CD14-positive monocyte (primary cell): ENCODE data around the gene OBSCN. TPM values are rescaled to one million over a fixed set of nuclear protein-coding genes. Genes with fewer than 3 reads are reported as not detected.

Experiments used
- DNase-seq, 3 donors: peaks; one replicate each; pipeline ENCODE4 v3.0.0-alpha.2; 2011 to 2022
- H2AFZ ChIP-seq: 2 replicates; pipeline ENCODE4 v1.6.0; 2012; ENCODE audit warnings: mild to moderate bottlenecking, low read depth, low read length, inconsistent platforms; ENCODE audit not compliant: insufficient read depth, poor library complexity, severe bottlenecking
- H3K27ac ChIP-seq, 2 donors: 1 replicate in 1 of 2; 2 replicates in 1 of 2; pipeline ENCODE4 v1.5.1; 2012 to 2013; ENCODE audit warnings: low read length in 2 of 2, control low read depth in 1 of 2, inconsistent platforms in 1 of 2, low read depth in 1 of 2, mild to moderate bottlenecking in 1 of 2
- H3K27me3 ChIP-seq, 2 donors: one replicate each; pipeline versions ENCODE4 v1.6.0 to v1.6.1; 2011 to 2013; ENCODE audit warnings: low read length in 2 of 2; ENCODE audit not compliant: control insufficient read depth in 2 of 2, insufficient read depth in 2 of 2
- H3K36me3 ChIP-seq, 2 donors: replicated peaks in 1 of 2; 1 replicate in 1 of 2; 2 replicates in 1 of 2; pipeline versions ENCODE4 v1.5.1 to v1.6.1; 2012 to 2013; ENCODE audit warnings: low read length in 2 of 2, control low read depth in 1 of 2, inconsistent platforms in 1 of 2, mild to moderate bottlenecking in 1 of 2; ENCODE audit not compliant: insufficient read depth in 2 of 2, control insufficient read depth in 1 of 2
- H3K4me1 ChIP-seq, 2 donors: 1 replicate in 1 of 2; 2 replicates in 1 of 2; pipeline versions ENCODE4 v1.5.1 to v1.6.1; 2012 to 2013; ENCODE audit warnings: low read length in 2 of 2, control low read depth in 1 of 2, inconsistent platforms in 1 of 2, mild to moderate bottlenecking in 1 of 2, moderate library complexity in 1 of 2; ENCODE audit not compliant: insufficient read depth in 2 of 2, control insufficient read depth in 1 of 2
- H3K4me2 ChIP-seq: replicated peaks from 2 replicates; pipeline ENCODE3; 2012; ENCODE audit warnings: low read length, moderate library complexity, mild to moderate bottlenecking; ENCODE audit not compliant: poor library complexity, severe bottlenecking; ENCODE audit errors: extremely low read depth
- H3K4me3 ChIP-seq, 3 experiments: fragments of 200-600 bp in 1 of 3; sonication (generic) in 1 of 3; replicated peaks in 1 of 3; 1 replicate in 2 of 3; 2 replicates in 1 of 3; pipeline ENCODE4 v1.5.1; 2011 to 2013; ENCODE audit warnings: low read length in 3 of 3, mild to moderate bottlenecking in 3 of 3, control low read depth in 2 of 3, low read depth in 2 of 3, inconsistent platforms in 1 of 3, moderate library complexity in 1 of 3
- H3K79me2 ChIP-seq: 2 replicates; pipeline ENCODE4 v1.6.0; 2012; ENCODE audit warnings: mild to moderate bottlenecking, control low read depth, inconsistent platforms, low read length, moderate library complexity; ENCODE audit not compliant: insufficient read depth
- H3K9ac ChIP-seq: 2 replicates; pipeline ENCODE4 v1.6.0; 2017; ENCODE audit warnings: low read length, mild to moderate bottlenecking; ENCODE audit not compliant: insufficient read depth, poor library complexity, severe bottlenecking
- H3K9me3 ChIP-seq, 2 donors: replicated peaks in 1 of 2; 1 replicate in 1 of 2; 2 replicates in 1 of 2; pipeline versions ENCODE4 v1.5.1 to v1.6.1; 2012 to 2013; ENCODE audit warnings: low read length in 2 of 2, control low read depth in 1 of 2; ENCODE audit not compliant: control insufficient read depth in 1 of 2, insufficient read depth in 1 of 2
- H4K20me1 ChIP-seq: 2 replicates; pipeline ENCODE4 v1.6.0; 2012; ENCODE audit warnings: mild to moderate bottlenecking, low read length, control low read depth, moderate library complexity; ENCODE audit not compliant: insufficient read depth
- H3K27ac Mint-ChIP-seq, 7 donors: one replicate each; pipeline ENCODE4 v1.8.0; 2020; ENCODE audit warnings: mild to moderate bottlenecking in 7 of 7, mixed read lengths in 7 of 7, moderate library complexity in 6 of 7, inconsistent platforms in 2 of 7
- H3K27me3 Mint-ChIP-seq, 3 donors: one replicate each; pipeline ENCODE4 v1.8.0; 2021 to 2022; ENCODE audit warnings: low read depth in 3 of 3, mild to moderate bottlenecking in 3 of 3, mixed read lengths in 3 of 3, moderate library complexity in 3 of 3, inconsistent platforms in 1 of 3
- H3K36me3 Mint-ChIP-seq, 2 donors: one replicate each; pipeline ENCODE4 v1.8.0; 2020; ENCODE audit warnings: mixed read lengths in 2 of 2, inconsistent platforms in 1 of 2, mild to moderate bottlenecking in 1 of 2
- H3K4me1 Mint-ChIP-seq: one replicate; pipeline ENCODE4 v1.8.0; 2020; ENCODE audit warnings: mild to moderate bottlenecking, mixed read lengths
- H3K4me3 Mint-ChIP-seq, 2 donors: one replicate each; pipeline ENCODE4 v1.8.0; 2020; ENCODE audit warnings: mild to moderate bottlenecking in 2 of 2, mixed read lengths in 2 of 2, moderate library complexity in 1 of 2
- H3K9me3 Mint-ChIP-seq, 7 donors: one replicate each; pipeline ENCODE4 v1.8.0; 2020 to 2022; ENCODE audit warnings: mixed read lengths in 7 of 7, mild to moderate bottlenecking in 6 of 7, moderate library complexity in 6 of 7, inconsistent platforms in 2 of 7
- CTCF ChIP-seq: fragments of 200-600 bp; IDR thresholded peaks from one replicate; pipeline ENCODE4 v1.8.0; 2022; ENCODE audit warnings: antibody characterized with exemption, mild to moderate bottlenecking
- WGBS: methylation state at CpG from one replicate; pipeline ENCODE4 v1.1.5; 2013; ENCODE audit warnings: missing lambda C conversion rate; ENCODE audit not compliant: insufficient coverage; 5-methylcytosine and 5-hydroxymethylcytosine counted together
- intact Hi-C, 2 donors: fragments of 100-400 bp; cut with micrococcal nuclease; formaldehyde crosslinking; loops; one replicate each; pipeline versions ENCODE4 v1.15.0 to v1.15.1; 2023
- polyA plus RNA-seq, 3 donors: library from polyadenylated mRNA; depleted of rRNA in 1 of 3; unstranded in 2 of 3; stranded (reverse) in 1 of 3; fragments of 300-500 nt in 2 of 3; fragments of >200 nt in 1 of 3; fragmentation: Illumina TruSeq in 2 of 3; gene quantifications; 1 replicate in 2 of 3; 2 replicates in 1 of 3; pipeline ENCODE4 v1.2.3, GENCODE V29; 2012 to 2021

OBSCN gene
- polyA plus RNA-seq, 3 donors = 0.57 to 1.5 (median 0.76) TPM

- DNase-seq = no peak
- Mint-ChIP-seq H3K27me3 (peaks cover 0 to 4% (median 1%) of the 10 kb centered on the region in 3 donors), H3K4me3 (no peak overlapping the region), H3K4me1 (no peaks in the 10 kb centered on the region), H3K9me3 (no peaks in the 10 kb centered on the region), H3K27ac (no peak overlapping the region), H3K36me3 (no peaks in the 10 kb centered on the region)
- WGBS = 85% methylated on average over 4 of the region's 4 CpGs
- Histone ChIP-seq H3K9me3 (no peaks in the 10 kb centered on the region), H3K36me3 (no peaks in the 10 kb centered on the region), H3K9ac (no peak overlapping the region), H2AFZ (no peak overlapping the region), H3K4me2 (no peak overlapping the region), H4K20me1 (no peaks in the 10 kb centered on the region), H3K27me3 (no peaks in the 10 kb centered on the region), H3K4me1 (no peaks in the 10 kb centered on the region), H3K4me3 (no peak overlapping the region), H3K27ac (no peak overlapping the region), H3K79me2 (no peaks in the 10 kb centered on the region)
- TF ChIP-seq CTCF = no peak
- intact Hi-C loops = loop anchor here in 1 of 2 donors (10.0 kb wide), 1 partner anchor 338 kb away; no protein-coding TSS in a partner anchor
These were observed 155.1 kb downstream of the OBSCN start for GRCh38 chr1:228362884-228363450.

DNA sequence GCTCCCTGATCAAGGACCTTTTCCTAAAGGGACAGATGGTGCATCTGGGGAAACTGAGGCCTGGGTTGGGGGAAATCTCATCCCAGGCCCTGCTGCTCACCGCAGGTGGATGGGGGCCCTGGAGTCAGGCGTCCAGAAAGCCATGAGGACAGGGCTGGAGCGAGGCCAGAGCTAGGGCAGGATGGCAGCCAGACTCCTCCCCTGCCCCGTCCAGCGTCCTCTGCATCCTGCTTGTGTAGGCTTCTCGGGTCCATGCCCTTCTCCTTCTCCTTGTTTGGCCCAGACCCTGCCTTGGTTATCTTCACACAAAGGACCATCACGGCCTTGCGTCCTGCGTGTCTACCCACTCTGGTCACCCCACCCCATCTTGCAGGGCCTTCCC is 155.8 kb downstream of the OBSCN start:
- 86% methylated on average over 9 of the region's 9 CpGs for WGBS
- Histone ChIP-seq H3K4me1 (no peaks in the 10 kb centered on the region), H3K9me3 (no peaks in the 10 kb centered on the region), H3K79me2 (no peaks in the 10 kb centered on the region), H3K27me3 (no peaks in the 10 kb centered on the region), H3K4me3 (no peak overlapping the region), H4K20me1 (no peaks in the 10 kb centered on the region), H3K36me3 (no peaks in the 10 kb centered on the region), H3K4me2 (no peak overlapping the region), H3K9ac (no peak overlapping the region), H2AFZ (no peak overlapping the region), H3K27ac (no peak overlapping the region)
- Mint-ChIP-seq H3K4me1 (no peaks in the 10 kb centered on the region), H3K9me3 (no peaks in the 10 kb centered on the region), H3K27me3 (peaks cover 0 to 4% (median 1%) of the 10 kb centered on the region in 3 donors), H3K27ac (no peak overlapping the region), H3K4me3 (no peak overlapping the region), H3K36me3 (no peaks in the 10 kb centered on the region)
- TF ChIP-seq CTCF = no peak
- intact Hi-C loops = loop anchor here in 1 of 2 donors (10.0 kb wide), 1 partner anchor 339 kb away; no protein-coding TSS in a partner anchor
- DNase-seq = no peak
